Hepatocyte (in vitro differentiated cells): ENCODE data around the gene FNDC3B. TPM values are rescaled to one million over a fixed set of nuclear protein-coding genes. Genes with fewer than 3 reads are reported as not detected.

ENCODE experiments used
- DNase-seq: peaks from one replicate; pipeline ENCODE4 v3.0.0-alpha.2; 2016; ENCODE audit warnings: low spot score
- H2AFZ ChIP-seq: fragments of 200-600 bp; sonication (generic); 2 replicates; pipeline ENCODE4 v1.6.0; 2016; ENCODE audit warnings: antibody characterized with exemption, mild to moderate bottlenecking
- H3K27ac ChIP-seq: fragments of 200-600 bp; sonication (generic); 2 replicates; pipeline ENCODE4 v1.5.1; 2016; ENCODE audit warnings: mild to moderate bottlenecking
- H3K27me3 ChIP-seq: fragments of 200-600 bp; sonication (generic); 2 replicates; pipeline ENCODE4 v1.6.1; 2016
- H3K36me3 ChIP-seq: fragments of 200-600 bp; sonication (generic); replicated peaks from 2 replicates; pipeline ENCODE4 v1.5.1; 2016; ENCODE audit warnings: low read depth; ENCODE audit not compliant: insufficient read depth
- H3K4me1 ChIP-seq: fragments of 200-600 bp; sonication (generic); 2 replicates; pipeline ENCODE4 v1.5.1; 2016; ENCODE audit warnings: mild to moderate bottlenecking, moderate library complexity; ENCODE audit not compliant: insufficient read depth
- H3K4me2 ChIP-seq: fragments of 200-600 bp; sonication (generic); 2 replicates; pipeline ENCODE4 v1.6.0; 2016
- H3K4me3 ChIP-seq: fragments of 200-600 bp; sonication (generic); 2 replicates; pipeline ENCODE4 v1.5.1; 2016; ENCODE audit warnings: mild to moderate bottlenecking
- H3K79me2 ChIP-seq: fragments of 200-600 bp; sonication (generic); 2 replicates; pipeline ENCODE4 v1.6.0; 2017; ENCODE audit warnings: mild to moderate bottlenecking
- H3K9me2 ChIP-seq: fragments of 200-600 bp; sonication (generic); replicated peaks from 2 replicates; pipeline ENCODE4 v1.6.0; 2017; ENCODE audit warnings: mild to moderate bottlenecking; ENCODE audit not compliant: insufficient read depth
- H3K9me3 ChIP-seq: fragments of 200-600 bp; sonication (generic); 2 replicates; pipeline ENCODE4 v1.5.1; 2016; ENCODE audit warnings: low read depth, mild to moderate bottlenecking
- H4K20me1 ChIP-seq: fragments of 200-600 bp; sonication (generic); 2 replicates; pipeline ENCODE4 v1.6.0; 2016; ENCODE audit warnings: mild to moderate bottlenecking; ENCODE audit not compliant: insufficient read depth, poor library complexity, severe bottlenecking
- CTCF ChIP-seq: fragments of 200-600 bp; sonication (generic); IDR thresholded peaks from 2 replicates; pipeline ENCODE4 v1.5.1; 2016; ENCODE audit warnings: antibody characterized with exemption, mild to moderate bottlenecking; ENCODE audit not compliant: poor library complexity
- EZH2 ChIP-seq: fragments of 200-600 bp; sonication (generic); IDR thresholded peaks from 2 replicates; pipeline ENCODE4 v1.6.1; 2016; ENCODE audit warnings: antibody characterized with exemption, mild to moderate bottlenecking, borderline replicate concordance
- EZH2phosphoT487 ChIP-seq: fragments of 200-600 bp; sonication (generic); IDR thresholded peaks from one replicate; pipeline ENCODE4 v1.6.1; 2018; ENCODE audit warnings: antibody characterized with exemption, mild to moderate bottlenecking, low read depth, moderate library complexity; ENCODE audit not compliant: unreplicated experiment, severe bottlenecking
- WGBS: methylation state at CpG from one replicate; pipeline ENCODE4 v1.1.6; 2016; ENCODE audit warnings: low lambda C conversion rate; ENCODE audit errors: missing lambda C conversion rate; 5-methylcytosine and 5-hydroxymethylcytosine counted together
- polyA plus RNA-seq: library from polyadenylated mRNA; unstranded; fragments of >200 nt; fragmentation: Nextera tagmentation; extraction: Ambion mirVana; gene quantifications from 2 replicates; pipeline ENCODE4 v1.2.1, GENCODE V29; 2016
- total RNA-seq: library from RNA; depleted of rRNA; stranded (reverse); fragments of >200 nt; gene quantifications from 2 replicates; pipeline ENCODE4 v1.2.3, GENCODE V29; 2014

The FNDC3B gene
- total and polyA plus RNA-seq, 2 experiments from 2014 or later: 61.2 to 113 TPM

- Histone ChIP-seq H2AFZ (no peak overlapping the region), H3K79me2 (peaks cover 91% of the 10 kb centered on the region), H4K20me1 (peaks cover 98% of the 10 kb centered on the region), H3K9me3 (no peaks in the 10 kb centered on the region), H3K27me3 (no peaks in the 10 kb centered on the region), H3K4me2 (peak overlapping the region; percentile 41), H3K4me3 (no peak overlapping the region), H3K36me3 (no peaks in the 10 kb centered on the region), H3K9me2 (no peaks in the 10 kb centered on the region), H3K27ac (peak overlapping the region; percentile 20), H3K4me1 (peaks cover 24% of the 10 kb centered on the region)
- TF ChIP-seq EZH2: no peak
- TF ChIP-seq EZH2phosphoT487: no peak
- no peak for TF ChIP-seq CTCF
- WGBS: 36% methylated on average over 4 of the region's 4 CpGs
- DNase-seq: peak; percentile 39
Observed at GRCh38 chr3:172061724-172062184, 22.4 kb downstream of the FNDC3B start.

- Histone ChIP-seq H3K4me2 (no peak overlapping the region), H3K36me3 (no peaks in the 10 kb centered on the region), H2AFZ (no peak overlapping the region), H3K27ac (peak overlapping the region; percentile 20), H3K4me1 (peaks cover 31% of the 10 kb centered on the region), H4K20me1 (peaks cover 98% of the 10 kb centered on the region), H3K79me2 (peaks cover 91% of the 10 kb centered on the region), H3K9me3 (no peaks in the 10 kb centered on the region), H3K9me2 (no peaks in the 10 kb centered on the region), H3K4me3 (no peak overlapping the region), H3K27me3 (no peaks in the 10 kb centered on the region)
- DNase-seq: no peak
- TF ChIP-seq EZH2 (no peak), EZH2phosphoT487 (no peak), CTCF (no peak)
- WGBS: 95% methylated on average over 3 of the region's 3 CpGs
Observed at GRCh38 chr3:172062761-172063160, 23.4 kb downstream of the FNDC3B start.

GRCh38 chr3:172063456-172064432, 24.4 kb downstream of the FNDC3B start:
- H3K4me1 ChIP-seq: peaks cover 33% of the 10 kb centered on the region
- no peak for TF ChIP-seq CTCF
- no peak overlapping the region for H3K4me2 ChIP-seq
- H3K4me3 ChIP-seq: no peak overlapping the region
- peaks cover 91% of the 10 kb centered on the region for H3K79me2 ChIP-seq
- H3K36me3 ChIP-seq: no peaks in the 10 kb centered on the region
- H2AFZ ChIP-seq: no peak overlapping the region
- 82% methylated on average over 7 of the region's 7 CpGs for WGBS
- no peaks in the 10 kb centered on the region for H3K9me2 ChIP-seq
- peaks cover 98% of the 10 kb centered on the region for H4K20me1 ChIP-seq
- H3K27ac ChIP-seq: no peak overlapping the region
- no peaks in the 10 kb centered on the region for H3K9me3 ChIP-seq
- no peak for DNase-seq
- no peaks in the 10 kb centered on the region for H3K27me3 ChIP-seq
